Sigmoid colon (tissue), 3 donors: ENCODE measurements around the gene ECHDC1.

Experiments
- POLR2A ChIP-seq, 2 donors: fragments of 450-650 bp; IDR thresholded peaks; one replicate each; pipeline ENCODE4 v1.6.1; 2016; ENCODE audit warnings: antibody characterized with exemption in 2 of 2, mild to moderate bottlenecking in 2 of 2, moderate library complexity in 2 of 2
- TF ChIP-seq, protein P1 (sequence below), 4 experiments: fragments of 450-650 bp in 3 of 4; fragments of 200-600 bp in 1 of 4; IDR thresholded peaks; one replicate each; pipeline ENCODE4 v1.5.1; 2016 to 2019; ENCODE audit warnings: antibody characterized with exemption in 4 of 4, mild to moderate bottlenecking in 3 of 4, moderate library complexity in 2 of 4

DNA sequence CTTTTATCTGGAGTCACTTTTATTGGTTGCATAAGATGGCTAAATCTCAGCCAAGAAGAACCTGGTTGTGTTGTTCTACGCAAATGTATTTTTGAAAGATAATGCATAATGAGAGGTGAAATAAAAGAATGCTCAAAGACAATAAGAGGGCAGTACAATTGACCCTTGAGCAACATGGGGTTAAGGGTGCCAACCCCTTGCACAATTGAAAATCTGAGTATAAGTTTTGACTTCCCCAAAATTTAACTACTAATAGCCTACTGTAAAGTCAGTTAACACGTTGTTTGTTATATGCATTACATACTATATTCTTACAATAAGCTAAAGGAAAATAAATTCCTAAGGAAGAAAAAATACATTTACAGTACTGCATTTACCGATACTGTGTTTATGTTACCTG, 70.8 kb downstream of the ECHDC1 start:
- TF ChIP-seq, protein P1, sequence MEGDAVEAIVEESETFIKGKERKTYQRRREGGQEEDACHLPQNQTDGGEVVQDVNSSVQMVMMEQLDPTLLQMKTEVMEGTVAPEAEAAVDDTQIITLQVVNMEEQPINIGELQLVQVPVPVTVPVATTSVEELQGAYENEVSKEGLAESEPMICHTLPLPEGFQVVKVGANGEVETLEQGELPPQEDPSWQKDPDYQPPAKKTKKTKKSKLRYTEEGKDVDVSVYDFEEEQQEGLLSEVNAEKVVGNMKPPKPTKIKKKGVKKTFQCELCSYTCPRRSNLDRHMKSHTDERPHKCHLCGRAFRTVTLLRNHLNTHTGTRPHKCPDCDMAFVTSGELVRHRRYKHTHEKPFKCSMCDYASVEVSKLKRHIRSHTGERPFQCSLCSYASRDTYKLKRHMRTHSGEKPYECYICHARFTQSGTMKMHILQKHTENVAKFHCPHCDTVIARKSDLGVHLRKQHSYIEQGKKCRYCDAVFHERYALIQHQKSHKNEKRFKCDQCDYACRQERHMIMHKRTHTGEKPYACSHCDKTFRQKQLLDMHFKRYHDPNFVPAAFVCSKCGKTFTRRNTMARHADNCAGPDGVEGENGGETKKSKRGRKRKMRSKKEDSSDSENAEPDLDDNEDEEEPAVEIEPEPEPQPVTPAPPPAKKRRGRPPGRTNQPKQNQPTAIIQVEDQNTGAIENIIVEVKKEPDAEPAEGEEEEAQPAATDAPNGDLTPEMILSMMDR (IDR thresholded peaks at IDR 0.05) = no peak
- TF ChIP-seq POLR2A (IDR thresholded peaks at IDR 0.05) = no peak
